Superior temporal gyrus (tissue), 1 donor: ENCODE measurements around the gene PKNOX1.
"Not testable (repeated sequence)": the region's sequence is repeated elsewhere in the genome, so short reads cannot be mapped to it uniquely, and the experiment has no call there.

Experiments used
- DNase-seq: peaks from one replicate; pipeline ENCODE4 v3.0.0-alpha.2; 2016; ENCODE audit errors: extremely low spot score

PKNOX1 gene

DNA sequence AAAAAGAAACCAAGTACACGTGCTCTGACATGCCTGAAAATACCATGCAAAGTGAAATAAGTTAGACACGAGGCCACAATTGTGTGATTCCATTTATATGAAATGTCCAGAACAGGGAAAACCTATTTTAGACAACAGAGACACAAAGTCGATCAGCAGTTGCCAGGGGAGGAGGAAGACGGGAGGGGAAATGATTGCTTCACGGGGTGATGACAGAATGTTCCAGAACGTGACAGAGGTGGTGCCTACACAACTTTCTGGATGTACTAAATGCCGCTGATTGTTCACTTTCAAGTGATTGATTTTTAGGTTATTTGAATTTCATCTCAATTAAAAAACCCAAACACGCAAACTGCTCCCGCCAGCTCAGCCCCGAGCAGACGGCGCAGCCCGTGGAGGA lies 78.8 kb downstream of the PKNOX1 start:
- DNase-seq, result not testable (repeated sequence)

DNA sequence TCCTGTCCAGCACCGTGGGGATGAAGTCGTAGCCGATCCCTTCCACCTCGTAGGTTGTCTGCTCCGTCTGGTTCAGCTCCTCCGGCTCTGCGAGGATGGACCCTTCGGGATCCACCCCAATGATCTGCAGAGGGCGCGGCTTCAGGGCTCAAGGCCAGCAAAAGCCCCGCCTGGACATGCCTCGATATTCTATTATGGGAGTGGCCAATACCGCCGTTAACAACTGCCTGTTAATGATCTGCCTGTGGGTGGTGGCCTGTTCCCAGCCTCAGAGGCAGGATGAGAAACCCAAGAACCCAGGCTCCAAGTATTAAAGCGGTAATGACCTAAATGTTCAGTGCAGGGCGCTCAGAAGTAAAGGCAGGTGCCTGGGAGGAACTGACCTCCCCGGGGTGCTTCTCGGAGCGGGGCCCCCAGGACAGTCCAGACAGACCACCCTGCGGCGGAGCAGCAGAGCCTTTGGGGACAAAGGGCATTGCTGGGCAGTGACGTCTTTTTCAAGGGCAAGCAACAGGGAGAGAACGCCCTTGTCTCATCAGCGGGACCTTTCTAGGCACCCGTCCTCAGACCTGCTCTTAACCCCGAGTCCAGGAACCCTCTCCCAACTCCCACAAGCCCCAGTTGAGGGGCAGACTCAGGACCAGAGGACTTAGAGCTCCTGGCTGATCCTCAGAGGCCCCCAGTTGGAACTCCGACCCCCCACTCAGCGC lies 88.7 kb downstream of the PKNOX1 start:
- DNase-seq, result not testable (repeated sequence)

DNA sequence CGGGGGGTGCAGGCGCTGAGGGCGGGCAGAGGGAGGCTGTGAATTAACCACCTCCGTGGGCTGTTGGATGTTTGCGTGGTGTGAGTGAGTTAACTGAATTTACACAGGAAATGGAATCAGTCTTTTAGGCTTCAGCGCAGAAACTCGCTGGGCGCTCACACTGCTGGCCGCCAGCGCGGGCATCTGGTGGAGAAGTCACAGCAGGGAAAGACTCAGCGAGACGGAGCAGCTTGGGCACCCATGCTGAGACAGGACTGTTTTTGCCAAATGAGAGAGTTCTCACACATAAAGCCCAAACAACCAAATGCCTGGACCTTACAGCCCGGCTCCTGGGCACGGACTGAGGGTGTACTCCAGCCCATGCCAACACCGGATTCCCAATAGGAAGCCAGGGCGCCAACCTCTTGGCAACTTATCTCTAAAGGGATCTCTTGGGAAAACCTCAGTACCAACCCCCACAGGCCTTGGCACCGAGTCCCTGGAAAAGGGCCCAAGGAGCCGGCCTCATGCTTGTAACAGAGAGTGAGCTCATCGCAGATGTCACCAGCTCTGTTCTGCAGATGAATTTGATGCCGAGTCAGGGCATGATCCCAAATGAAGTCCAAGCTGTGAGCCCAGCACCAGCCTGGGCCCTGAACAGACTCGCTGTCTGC lies 90.0 kb downstream of the PKNOX1 start:
- DNase-seq, result not testable (repeated sequence)

DNA sequence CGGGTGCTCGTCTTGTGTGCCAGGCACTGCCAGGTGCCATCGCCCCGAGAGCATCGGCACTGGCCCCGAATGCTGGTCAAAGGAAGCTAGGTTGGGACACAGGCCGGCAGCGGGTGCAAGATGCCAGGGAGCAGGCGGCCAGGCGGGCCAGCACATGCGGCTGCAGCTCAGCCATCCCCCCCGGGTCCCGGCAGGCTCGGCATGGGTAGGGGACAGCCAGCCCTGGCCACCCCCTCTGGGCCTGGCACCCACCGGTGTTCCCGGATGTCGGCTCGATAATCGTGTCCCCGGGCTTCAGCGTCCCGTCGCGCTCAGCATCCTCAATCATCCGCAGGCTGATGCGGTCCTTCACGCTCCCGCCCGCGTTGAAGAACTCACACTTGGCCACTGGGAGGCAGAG lies 91.6 kb downstream of the PKNOX1 start:
- not testable (repeated sequence) for DNase-seq

DNA sequence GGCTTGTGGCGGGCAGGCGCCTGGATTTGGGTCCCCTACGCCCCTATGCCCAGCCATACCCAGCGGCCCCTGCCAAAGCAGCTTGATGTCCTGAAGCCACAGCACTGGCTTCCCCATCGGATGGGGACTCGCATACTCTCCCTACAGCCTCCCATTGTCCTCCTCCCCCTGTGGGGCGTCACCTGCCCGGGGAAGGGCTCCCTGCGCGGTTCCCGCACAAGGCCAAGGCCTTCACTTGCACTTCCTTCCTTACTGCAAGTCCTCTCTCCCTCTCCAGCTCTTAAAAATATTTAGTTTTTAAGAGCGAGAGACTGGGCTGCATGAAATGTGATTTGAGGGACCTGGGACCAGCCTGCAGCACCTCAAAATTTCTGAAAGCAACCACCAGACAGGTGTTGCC lies 92.3 kb downstream of the PKNOX1 start:
- not testable (repeated sequence) for DNase-seq

DNA sequence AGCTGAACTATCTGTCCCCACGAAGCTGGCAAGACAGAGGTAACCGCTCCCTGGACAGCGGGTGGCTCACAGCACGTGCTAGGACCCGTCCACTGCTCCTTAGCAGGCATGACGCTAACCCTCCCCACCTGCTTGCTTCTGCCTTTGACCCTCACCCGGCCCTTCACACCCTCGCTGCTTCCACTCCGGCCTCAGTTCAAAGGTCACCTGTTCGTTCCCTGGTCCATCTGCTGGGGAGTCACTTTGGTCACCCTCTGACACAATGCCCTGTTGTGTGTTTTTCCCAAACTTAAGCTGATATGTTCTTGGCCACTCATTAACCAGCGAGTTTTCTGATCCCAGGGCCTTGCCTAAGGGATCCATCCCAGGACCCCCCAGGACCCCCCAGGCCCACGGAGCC lies 93.7 kb downstream of the PKNOX1 start:
- DNase-seq, result not testable (repeated sequence)

DNA sequence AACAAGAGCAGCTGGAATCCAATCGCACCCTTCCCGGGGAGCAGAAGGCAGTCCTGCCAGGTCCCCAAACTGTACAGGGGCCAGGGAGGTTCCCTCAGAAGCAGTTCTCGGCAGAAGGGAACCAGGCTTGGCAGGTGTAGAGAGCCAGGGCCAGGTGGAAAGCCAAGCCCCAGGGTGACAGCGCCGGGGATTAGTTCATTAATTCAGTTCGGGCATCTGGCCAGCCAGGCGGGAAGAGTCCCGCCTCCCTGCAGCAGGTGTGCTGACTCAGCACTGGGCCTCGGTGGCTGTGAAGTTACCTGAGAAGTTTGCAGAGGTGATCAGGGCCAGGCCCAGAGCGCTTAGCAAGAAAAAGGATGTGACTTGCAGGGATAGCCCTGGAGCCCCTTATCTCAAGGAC lies 95.3 kb downstream of the PKNOX1 start:
- not testable (repeated sequence) for DNase-seq

DNA sequence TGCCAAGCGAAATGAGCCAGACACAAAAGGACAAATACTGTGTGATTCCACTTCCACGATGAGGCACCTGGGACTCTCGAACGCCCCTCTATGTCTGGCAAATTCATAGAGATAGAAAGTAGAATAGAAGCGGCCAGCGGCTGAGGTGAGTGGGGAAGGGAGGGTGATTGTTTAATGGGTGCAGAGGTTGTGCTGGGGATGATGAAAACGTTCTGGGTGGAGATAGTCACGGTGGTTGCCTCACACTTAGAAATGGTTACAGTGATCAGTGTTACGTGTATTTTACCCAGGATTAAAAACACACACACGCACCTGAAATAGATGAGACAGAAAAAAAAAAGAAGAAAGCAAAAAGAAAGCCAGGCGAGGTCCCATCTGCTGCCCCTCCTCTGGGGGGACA lies 98.4 kb downstream of the PKNOX1 start:
- not testable (repeated sequence) for DNase-seq

DNA sequence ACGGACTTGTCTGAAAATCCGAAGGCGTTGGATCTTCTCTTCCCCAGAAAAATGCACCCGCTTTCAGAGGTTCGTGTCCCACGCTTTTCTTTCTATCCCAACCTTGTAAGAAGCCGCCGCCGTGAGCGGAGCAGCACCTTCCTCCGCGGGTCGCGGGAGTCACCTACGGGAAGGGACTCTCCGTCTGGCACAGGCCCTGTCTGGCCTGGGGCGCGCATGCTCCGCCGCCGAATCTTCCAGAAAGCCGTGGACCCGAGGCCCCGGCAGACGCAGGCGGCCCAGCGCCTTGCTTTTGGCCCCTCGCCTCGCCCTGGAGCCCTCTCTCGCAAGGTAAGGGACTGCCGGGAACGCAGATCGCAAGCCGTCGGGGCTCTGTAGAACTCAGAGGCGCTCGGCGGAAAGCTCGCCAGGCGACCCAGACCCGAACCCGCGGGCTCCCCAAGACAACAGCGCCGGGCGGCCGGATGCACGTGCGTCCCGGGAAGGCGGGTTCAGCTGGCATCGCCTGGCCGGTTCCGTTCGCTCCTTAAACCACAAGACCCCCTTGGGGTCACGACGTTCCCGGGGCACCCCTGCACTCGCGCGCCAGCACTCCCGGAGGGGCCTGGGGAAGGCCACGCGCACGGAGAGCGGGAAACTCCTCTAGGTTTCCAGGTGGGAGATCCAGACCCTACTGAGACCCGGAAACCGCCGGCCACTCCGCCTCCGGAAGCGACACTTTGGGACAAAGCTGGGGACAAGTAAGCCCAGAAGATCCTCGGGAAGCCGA lies 100.2 kb downstream of the PKNOX1 start:
- DNase-seq, result not testable (repeated sequence)

DNA sequence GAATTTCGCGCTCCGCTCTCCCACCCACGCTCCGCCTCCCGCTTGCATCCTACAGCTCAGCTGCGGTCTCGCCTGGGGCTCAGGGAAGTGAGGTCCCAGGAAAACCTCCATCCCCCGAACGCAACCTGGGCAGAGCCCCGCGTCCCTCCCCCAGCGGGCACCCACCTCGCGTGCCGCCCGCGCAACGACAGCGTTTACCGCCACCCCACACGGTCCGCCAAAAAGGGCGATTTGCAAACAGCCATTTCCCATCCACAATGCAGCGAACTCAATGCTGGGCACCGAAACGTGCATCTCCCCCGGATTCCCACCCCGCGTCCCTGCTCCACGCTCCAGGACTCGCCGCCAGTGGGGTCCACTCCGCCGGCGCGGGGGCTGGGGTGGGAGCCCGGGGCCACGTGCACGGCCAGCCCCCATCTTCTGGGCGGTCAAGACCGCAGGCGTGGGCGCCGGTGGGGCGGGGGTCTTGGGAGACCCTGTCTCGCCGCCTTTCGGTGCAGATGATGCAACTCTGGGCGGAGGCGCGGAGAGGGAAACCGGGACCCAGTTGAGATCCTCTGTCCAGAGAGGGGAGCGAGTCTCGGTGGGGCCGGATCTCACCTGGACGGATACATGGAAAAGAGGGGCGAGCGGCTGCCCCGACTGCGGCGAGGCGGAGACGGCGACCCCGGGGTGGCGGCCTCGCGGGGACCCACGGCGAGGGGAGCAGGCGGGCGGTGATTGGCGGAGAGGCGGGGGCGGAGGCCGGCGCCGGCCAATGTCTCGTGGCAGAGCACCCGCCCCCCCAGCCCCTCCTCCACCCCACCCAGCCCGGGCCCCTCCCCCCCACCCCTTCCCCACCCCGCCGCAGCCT lies 101.0 kb downstream of the PKNOX1 start, which contains the start of gene CBS:
Gene CBS (minus strand): TSS at position 666 of the 853 bp plus-strand sequence. CDS start 3,642 bp downstream, outside the sequence.
- DNase-seq, result not testable (repeated sequence)

DNA sequence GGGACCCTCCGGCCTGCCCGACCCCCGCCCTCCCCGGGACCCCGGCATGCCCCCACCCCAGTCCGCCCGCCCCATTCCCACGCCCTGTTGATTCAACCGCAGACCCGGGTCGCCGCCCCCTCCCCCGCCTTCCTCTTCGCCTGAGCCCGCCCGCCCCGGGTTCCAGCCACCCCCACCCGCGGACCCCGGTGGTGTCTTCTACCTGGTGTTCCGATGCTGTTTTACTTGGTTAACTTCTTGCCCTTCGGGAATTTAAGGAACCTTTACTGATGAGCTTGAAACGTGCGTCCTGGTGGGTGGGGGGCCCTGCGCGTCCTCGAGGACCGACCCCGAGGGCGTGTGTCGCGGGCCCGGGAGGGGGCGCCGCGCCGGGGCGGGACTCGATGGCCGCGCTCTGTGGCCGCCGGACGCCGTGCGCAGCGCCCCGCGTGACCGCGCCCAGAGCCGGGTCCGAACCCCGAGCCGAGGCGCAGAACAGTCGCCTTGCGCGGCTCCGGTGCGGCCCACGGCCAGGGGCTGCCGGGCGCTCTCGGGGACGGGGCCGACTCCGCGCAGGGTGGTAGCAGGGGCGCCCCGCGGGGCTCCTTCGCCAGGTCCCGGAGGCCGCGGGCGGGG lies 101.8 kb downstream of the PKNOX1 start:
- not testable (repeated sequence) for DNase-seq

DNA sequence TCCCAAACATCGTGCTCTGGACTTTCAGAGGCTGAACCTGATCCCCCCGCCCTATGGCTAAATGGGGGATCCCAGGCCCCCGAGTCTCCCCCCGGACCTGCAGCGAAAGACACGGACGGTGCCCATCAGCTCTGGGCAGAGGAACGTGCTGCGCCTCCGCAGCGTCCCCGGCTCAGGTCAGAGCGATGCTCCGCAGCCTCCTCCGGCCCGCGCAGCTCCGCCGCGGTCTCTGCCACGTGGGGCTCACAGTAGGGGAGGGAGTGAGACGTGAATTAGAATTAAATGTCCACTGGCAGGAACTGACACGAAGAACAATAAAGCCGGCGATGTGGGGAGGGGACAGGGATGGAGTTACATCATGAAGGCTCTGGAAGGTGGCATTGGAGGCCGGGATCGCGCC lies 102.3 kb downstream of the PKNOX1 start:
- DNase-seq, result not testable (repeated sequence)

DNA sequence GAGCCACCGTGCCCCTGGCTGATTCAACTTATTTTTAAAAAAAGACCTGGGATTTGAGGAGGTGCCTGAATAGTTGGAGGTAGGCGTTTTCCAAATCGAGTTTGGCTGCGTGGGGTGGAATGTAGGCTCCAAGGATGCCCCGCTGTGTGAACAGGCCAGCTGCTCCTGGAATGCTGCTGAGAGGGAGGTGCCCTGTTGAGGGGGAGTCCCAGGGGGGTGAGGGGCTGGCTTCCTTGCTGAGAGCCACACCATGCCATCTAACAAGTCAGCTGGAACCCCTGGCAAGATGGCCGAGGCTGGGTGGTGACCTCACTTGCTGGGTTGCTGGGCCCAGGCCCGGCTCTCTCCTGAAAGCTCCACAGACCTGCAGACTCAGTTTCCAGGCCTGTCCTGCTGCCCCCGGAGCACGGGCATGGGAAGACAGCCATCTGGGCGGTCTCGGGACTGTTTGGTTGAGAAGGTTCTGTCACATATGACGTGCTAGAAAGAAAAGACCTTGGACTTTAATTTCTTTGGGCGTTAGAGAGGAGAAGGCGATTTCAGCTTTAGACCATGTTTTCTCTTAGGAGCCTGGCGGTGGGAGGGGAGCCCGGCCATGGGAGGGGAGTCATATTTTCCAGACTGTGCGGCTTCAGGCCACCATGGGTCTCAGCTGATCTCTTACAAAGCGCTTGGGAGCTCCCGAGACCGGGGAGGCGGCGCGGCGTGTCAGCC lies 108.4 kb downstream of the PKNOX1 start:
- not testable (repeated sequence) for DNase-seq
